ENCODE data around the gene XCL2.

DNA sequence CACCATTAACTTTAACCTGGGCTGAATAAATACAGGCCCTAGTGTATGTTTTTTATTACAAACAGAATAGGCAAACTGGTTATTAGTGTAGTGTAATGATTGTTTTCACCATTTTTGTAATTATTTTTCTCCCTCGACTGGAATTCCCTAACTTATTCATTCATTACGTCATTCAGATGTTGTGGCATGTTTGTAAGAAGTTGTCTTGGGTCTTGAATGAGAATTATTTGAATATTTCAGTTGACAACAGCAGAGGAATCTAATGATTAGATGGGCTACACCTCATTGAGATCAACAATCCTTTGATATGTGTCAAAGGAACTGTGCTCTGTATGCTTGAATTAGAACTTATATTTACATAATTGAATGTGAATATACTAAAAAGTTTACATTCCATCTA is 45.4 kb upstream of the XCL2 start:
- TF ChIP-seq POLR2A (IDR thresholded peaks at IDR 0.05; ENCODE audit: low read depth, low read length) (no peak), USF2 (IDR thresholded peaks at IDR 0.05; ENCODE audit: borderline replicate concordance, low read depth, low read length) (no peak), CHD4 (IDR thresholded peaks at IDR 0.05) (no peak), CTCF (IDR thresholded peaks at IDR 0.05 in 2 of 3, conservative IDR thresholded peaks at IDR 0.05 in 1 of 3; ENCODE audit: control insufficient read depth in 2 of 3, extremely low read depth in 1 of 3, insufficient read depth in 1 of 3, low read depth in 3 of 3, low read length in 3 of 3) (no peak), CBX5 (IDR thresholded peaks at IDR 0.05; ENCODE audit: low read depth) (no peak), LARP7 (IDR thresholded peaks at IDR 0.05) (no peak), MAX (IDR thresholded peaks at IDR 0.05; ENCODE audit: low read depth, low read length) (no peak), SRF (IDR thresholded peaks at IDR 0.05; ENCODE audit: low read depth in 2 of 2, low read length in 2 of 2) (no peak)
